ENCODE measurements around the gene CNIH3. TPM values are rescaled to one million over a fixed set of nuclear protein-coding genes. Genes with fewer than 3 reads are reported as not detected.

CNIH3 gene
- total RNA-seq, 4 donors from 2014 or later = 0.81 to 2.2 (median 1.4) TPM

GRCh38 chr1:224624432-224624831 lies 8.3 kb downstream of the CNIH3 start:
- 93 to 97% methylated on average over 3 to 4 of the region's 4 CpGs for WGBS, 2 donors (ENCODE audit: low coverage in 1 of 2)
- TF ChIP-seq POLR2AphosphoS5 (IDR thresholded peaks at IDR 0.05) (no peak), EP300 (IDR thresholded peaks at IDR 0.05) (no peak), POLR2A (IDR thresholded peaks at IDR 0.05) (no peak)
- TF ChIP-seq, protein P1, sequence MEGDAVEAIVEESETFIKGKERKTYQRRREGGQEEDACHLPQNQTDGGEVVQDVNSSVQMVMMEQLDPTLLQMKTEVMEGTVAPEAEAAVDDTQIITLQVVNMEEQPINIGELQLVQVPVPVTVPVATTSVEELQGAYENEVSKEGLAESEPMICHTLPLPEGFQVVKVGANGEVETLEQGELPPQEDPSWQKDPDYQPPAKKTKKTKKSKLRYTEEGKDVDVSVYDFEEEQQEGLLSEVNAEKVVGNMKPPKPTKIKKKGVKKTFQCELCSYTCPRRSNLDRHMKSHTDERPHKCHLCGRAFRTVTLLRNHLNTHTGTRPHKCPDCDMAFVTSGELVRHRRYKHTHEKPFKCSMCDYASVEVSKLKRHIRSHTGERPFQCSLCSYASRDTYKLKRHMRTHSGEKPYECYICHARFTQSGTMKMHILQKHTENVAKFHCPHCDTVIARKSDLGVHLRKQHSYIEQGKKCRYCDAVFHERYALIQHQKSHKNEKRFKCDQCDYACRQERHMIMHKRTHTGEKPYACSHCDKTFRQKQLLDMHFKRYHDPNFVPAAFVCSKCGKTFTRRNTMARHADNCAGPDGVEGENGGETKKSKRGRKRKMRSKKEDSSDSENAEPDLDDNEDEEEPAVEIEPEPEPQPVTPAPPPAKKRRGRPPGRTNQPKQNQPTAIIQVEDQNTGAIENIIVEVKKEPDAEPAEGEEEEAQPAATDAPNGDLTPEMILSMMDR (IDR thresholded peaks at IDR 0.05) = no peak
- H3K36me3 ChIP-seq = no peaks in the 10 kb centered on the region
- H3K4me1 ChIP-seq = no peaks in the 10 kb centered on the region
- H3K27me3 ChIP-seq = peaks cover 22% of the 10 kb centered on the region
- no peak overlapping the region for H3K4me3 ChIP-seq
- no peak for ATAC-seq
- H3K27ac ChIP-seq = no peak overlapping the region
- H3K9me3 ChIP-seq = no peaks in the 10 kb centered on the region

DNA sequence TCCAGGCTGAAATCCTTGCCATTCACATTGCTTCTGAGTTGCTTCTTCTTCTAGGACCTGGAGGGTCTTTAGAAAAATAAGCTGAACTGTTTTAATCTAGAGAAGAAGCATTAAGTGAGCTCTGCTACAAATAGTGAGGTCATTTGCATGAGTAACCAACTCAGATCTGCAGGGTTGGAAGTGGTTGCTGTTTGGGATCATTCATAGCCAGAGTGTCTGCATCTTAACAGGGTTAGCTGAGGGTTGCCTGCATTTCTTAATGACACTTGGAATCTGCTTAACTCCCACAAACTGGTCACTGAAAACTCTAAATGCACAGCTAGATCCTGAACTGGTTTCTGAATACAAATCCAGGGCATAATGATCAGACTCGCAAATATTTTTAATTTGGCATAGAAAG lies 9.9 kb downstream of the CNIH3 start:
- H3K27ac ChIP-seq = no peak overlapping the region
- 71 to 88% methylated on average over 1 of the region's 1 CpG for WGBS, 2 donors (ENCODE audit: low coverage in 1 of 2)
- no peaks in the 10 kb centered on the region for H3K4me1 ChIP-seq
- H3K36me3 ChIP-seq = no peaks in the 10 kb centered on the region
- H3K4me3 ChIP-seq = no peak overlapping the region
- H3K9me3 ChIP-seq = no peaks in the 10 kb centered on the region
- no peak for ATAC-seq
- peaks cover 9% of the 10 kb centered on the region for H3K27me3 ChIP-seq
- TF ChIP-seq EP300 (IDR thresholded peaks at IDR 0.05) (no peak), POLR2A (IDR thresholded peaks at IDR 0.05) (no peak)
- TF ChIP-seq, protein P1 (IDR thresholded peaks at IDR 0.05) = no peak

- Histone ChIP-seq H3K27ac (no peak overlapping the region), H3K4me3 (no peak overlapping the region), H3K9me3 (no peaks in the 10 kb centered on the region), H3K36me3 (no peaks in the 10 kb centered on the region), H3K4me1 (no peaks in the 10 kb centered on the region), H3K27me3 (no peaks in the 10 kb centered on the region)
- no peak for ATAC-seq
- TF ChIP-seq EP300 (IDR thresholded peaks at IDR 0.05) (no peak), POLR2AphosphoS5 (IDR thresholded peaks at IDR 0.05) (no peak)
- TF ChIP-seq, protein P1 (IDR thresholded peaks at IDR 0.05) = no peak
- WGBS, 2 donors (ENCODE audit: low coverage in 1 of 2) = 78 to 85% methylated on average over 4 of the region's 4 CpGs
These were observed 13.8 kb downstream of the CNIH3 start for GRCh38 chr1:224629965-224630364.

- 20 to 50% methylated on average over 1 to 5 of the region's 6 CpGs for WGBS, 2 donors (ENCODE audit: low coverage in 1 of 2)
- no peaks in the 10 kb centered on the region for H3K36me3 ChIP-seq
- no peaks in the 10 kb centered on the region for H3K27me3 ChIP-seq
- no peak overlapping the region for H3K27ac ChIP-seq
- TF ChIP-seq, protein P1 (IDR thresholded peaks at IDR 0.05) = no peak
- TF ChIP-seq POLR2AphosphoS5 (IDR thresholded peaks at IDR 0.05) (no peak), EP300 (IDR thresholded peaks at IDR 0.05) (no peak), POLR2A (IDR thresholded peaks at IDR 0.05) (no peak)
- no peaks in the 10 kb centered on the region for H3K9me3 ChIP-seq
- H3K4me3 ChIP-seq = no peak overlapping the region
- ATAC-seq = no peak
- H3K4me1 ChIP-seq = no peaks in the 10 kb centered on the region
These were observed 15.5 kb downstream of the CNIH3 start for GRCh38 chr1:224631462-224632115.

- H3K27ac ChIP-seq = no peak overlapping the region
- no peak overlapping the region for H3K4me3 ChIP-seq
- no peaks in the 10 kb centered on the region for H3K4me1 ChIP-seq
- H3K9me3 ChIP-seq = no peaks in the 10 kb centered on the region
- no peaks in the 10 kb centered on the region for H3K36me3 ChIP-seq
- no peak for TF ChIP-seq POLR2A (IDR thresholded peaks at IDR 0.05)
- TF ChIP-seq POLR2AphosphoS5 (IDR thresholded peaks at IDR 0.05) = no peak
- TF ChIP-seq, protein P1 (IDR thresholded peaks at IDR 0.05) = no peak
- no peak for TF ChIP-seq EP300 (IDR thresholded peaks at IDR 0.05)
- ATAC-seq = no peak
- H3K27me3 ChIP-seq = no peaks in the 10 kb centered on the region
- WGBS, 2 donors (ENCODE audit: low coverage in 1 of 2) = 59 to 100% methylated on average over 2 to 5 of the region's 5 CpGs
These were observed 16.3 kb downstream of the CNIH3 start for GRCh38 chr1:224632381-224632871.
